GM21390 (cell line): Measurements from ENCODE around the gene GSKIP.

Experiments
- ATAC-seq: cut with Tn5 transposase; IDR thresholded peaks from one replicate; pipeline ENCODE4 v1.9.1; 2021; ENCODE audit not compliant: unreplicated experiment

GSKIP gene

GRCh38 chr14:96376093-96376492, 12.8 kb downstream of the GSKIP start:
- no peak for ATAC-seq

GRCh38 chr14:96380735-96381134, 17.4 kb downstream of the GSKIP start:
- ATAC-seq: peak; percentile 89

GRCh38 chr14:96383445-96383844, 20.1 kb downstream of the GSKIP start:
- ATAC-seq: no peak

GRCh38 chr14:96384053-96384452, 20.7 kb downstream of the GSKIP start:
- ATAC-seq: no peak

- ATAC-seq: no peak
Observed at GRCh38 chr14:96384740-96385139, 21.4 kb downstream of the GSKIP start.

GRCh38 chr14:96385385-96385784, 22.1 kb downstream of the GSKIP start:
- no peak for ATAC-seq

- ATAC-seq: no peak
Observed at GRCh38 chr14:96390965-96391292, 27.6 kb downstream of the GSKIP start.

GRCh38 chr14:96391293-96392118, 28.2 kb downstream of the GSKIP start:
- peak; percentile 90 for ATAC-seq

- no peak for ATAC-seq
Observed at GRCh38 chr14:96393071-96393691, 29.9 kb downstream of the GSKIP start.

GRCh38 chr14:96394047-96394815, 30.9 kb downstream of the GSKIP start:
- ATAC-seq: no peak

GRCh38 chr14:96398432-96398831, 35.1 kb downstream of the GSKIP start:
- no peak for ATAC-seq

- ATAC-seq: no peak
Observed at GRCh38 chr14:96398921-96399320, 35.6 kb downstream of the GSKIP start.

- ATAC-seq: no peak
Observed at GRCh38 chr14:96399405-96399804, 36.1 kb downstream of the GSKIP start.

- ATAC-seq: no peak
Observed at GRCh38 chr14:96400495-96400894, 37.2 kb downstream of the GSKIP start.

- no peak for ATAC-seq
Observed at GRCh38 chr14:96403409-96403808, 40.1 kb downstream of the GSKIP start.

GRCh38 chr14:96405677-96406076, 42.4 kb downstream of the GSKIP start:
- no peak for ATAC-seq

- no peak for ATAC-seq
Observed at GRCh38 chr14:96407935-96408570, 44.7 kb downstream of the GSKIP start.

- ATAC-seq: no peak
Observed at GRCh38 chr14:96408608-96409007, 45.3 kb downstream of the GSKIP start.

- no peak for ATAC-seq
Observed at GRCh38 chr14:96409701-96410100, 46.4 kb downstream of the GSKIP start.

- ATAC-seq: no peak
Observed at GRCh38 chr14:96410119-96410518, 46.8 kb downstream of the GSKIP start.

- ATAC-seq: no peak
Observed at GRCh38 chr14:96413526-96413925, 50.2 kb downstream of the GSKIP start.
